Activated naive CD8-positive, alpha-beta T cell treated with anti-CD3 and anti-CD28 coated beads for 36 hours (primary cell): Measurements from ENCODE around the gene ARHGAP25. TPM values are rescaled to one million over a fixed set of nuclear protein-coding genes. Genes with fewer than 3 reads are reported as not detected.

Experiments used
- total RNA-seq, 2 experiments: library from RNA; stranded (reverse); gene quantifications; one replicate each; pipeline ENCODE4 v1.2.3, GENCODE V29; 2021

ARHGAP25 gene
- total RNA-seq, 2 experiments from 2014 or later = 47.4 to 51.0 TPM

Other genes with a start within 250 kb of the ARHGAP25 start
- under 1 TPM; 0.52 to 0.60 TPM for gene PROKR1, start 91.2 kb upstream of the ARHGAP25 start, total RNA-seq
- gene BMP10, start 136.6 kb downstream of the ARHGAP25 start, total RNA-seq = not detected
- not detected for gene GKN2, start 218.1 kb downstream of the ARHGAP25 start, total RNA-seq
- gene GKN1, start 239.8 kb downstream of the ARHGAP25 start, total RNA-seq = not detected